ENCODE results near the gene B4GAT1. TPM values are rescaled to one million over a fixed set of nuclear protein-coding genes. Genes with fewer than 3 reads are reported as not detected.

The B4GAT1 gene
- total and polyA plus RNA-seq, 9 of the 15 experiments (the other 6 are each of a cell fraction or from before 2014, with no cell fraction given) = 0.86 to 9.5 (median 3.8) TPM

GRCh38 chr11:66328302-66329144, 18.9 kb downstream of the B4GAT1 start (continued):
- TF ChIP-seq RBBP5 (IDR thresholded peaks at IDR 0.05; ENCODE audit: borderline replicate concordance, insufficient read depth, low read length, poor library complexity, severe bottlenecking) (no peak), ZNF224 (CRISPR knock-in tag; IDR thresholded peaks at IDR 0.05) (no peak), STAT5B (CRISPR knock-in tag; IDR thresholded peaks at IDR 0.05) (no peak), RAD51 (IDR thresholded peaks at IDR 0.05; ENCODE audit: borderline replicate concordance, low read depth) (peak; percentile 63; the same call in 1 of the 2 replicates), LCOR (CRISPR knock-in tag; IDR thresholded peaks at IDR 0.05) (0 out of 2 replicates have a peak, but pooled peaks have one; percentile 49), PHB2 (IDR thresholded peaks at IDR 0.05; ENCODE audit: low read depth) (no peak), USF2 (CRISPR knock-in tag; IDR thresholded peaks at IDR 0.05) (peak; percentile 85), FOXP4 (CRISPR knock-in tag; IDR thresholded peaks at IDR 0.05; ENCODE audit: borderline replicate concordance) (0 out of 2 replicates have a peak, but pooled peaks have one; percentile 42), ZNF253 (CRISPR knock-in tag; conservative IDR thresholded peaks at IDR 0.05) (no peak), ZBTB8A (IDR thresholded peaks at IDR 0.05; ENCODE audit: partially characterized antibody) (no peak), GABPB2 (CRISPR knock-in tag; conservative IDR thresholded peaks at IDR 0.05) (no peak), RAD21 (CRISPR knock-in tag; conservative IDR thresholded peaks at IDR 0.05 in 1 of 2, IDR thresholded peaks at IDR 0.05 in 1 of 2) (peak; percentile 86 to 90), CBFA2T3 (IDR thresholded peaks at IDR 0.05) (no peak), E2F5 (CRISPR knock-in tag; IDR thresholded peaks at IDR 0.05) (peak; percentile 67; the same call in 1 of the 2 replicates), ATF6 (CRISPR knock-in tag; IDR thresholded peaks at IDR 0.05) (no peak), CC2D1A (IDR thresholded peaks at IDR 0.05) (0 out of 2 replicates have a peak, but pooled peaks have one; percentile 46), HEY1 (CRISPR knock-in tag; IDR thresholded peaks at IDR 0.05; ENCODE audit: borderline replicate concordance) (no peak), ESRRB (CRISPR knock-in tag; IDR thresholded peaks at IDR 0.05; ENCODE audit: borderline replicate concordance) (no peak), ZNF655 (CRISPR knock-in tag; IDR thresholded peaks at IDR 0.05) (no peak), KAT2B (IDR thresholded peaks at IDR 0.05; ENCODE audit: low read depth, low read length) (no peak)
